Measurements from ENCODE around the gene LIPH. TPM values are rescaled to one million over a fixed set of nuclear protein-coding genes. Genes with fewer than 3 reads are reported as not detected.

LIPH gene
- total and polyA plus RNA-seq, 10 of the 15 experiments (the other 5 are each of a cell fraction or from before 2014, with no cell fraction given) = 2.2 to 11.1 (median 5.4) TPM

DNA sequence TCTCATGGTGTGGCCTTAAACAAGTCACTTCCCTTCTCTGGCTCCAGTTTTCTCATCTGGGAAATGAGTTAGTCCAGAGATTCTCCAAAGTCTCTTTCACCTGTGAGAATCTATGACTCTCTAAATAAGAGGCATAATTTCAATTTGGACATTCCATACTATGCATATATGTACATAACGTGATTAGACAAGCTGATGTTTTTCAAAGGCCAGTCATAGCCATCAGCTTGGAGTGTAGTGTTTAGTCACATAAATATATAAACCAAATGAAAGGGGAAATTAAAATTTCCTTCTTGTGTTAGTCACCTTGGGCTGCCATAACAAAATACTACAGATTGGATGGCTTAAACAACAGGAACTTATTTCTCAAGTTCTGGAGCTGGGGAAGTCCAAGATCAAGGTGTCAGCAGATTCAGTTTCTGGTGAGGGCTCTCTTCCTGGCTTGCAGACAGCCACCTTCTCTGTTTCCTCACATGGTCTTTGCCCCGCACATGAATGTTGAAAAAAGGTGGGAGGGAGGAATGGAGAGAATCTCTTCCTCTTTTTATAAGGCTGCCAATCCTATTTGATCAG is 72.9 kb downstream of the LIPH start:
- in situ Hi-C loops (cut with MboI) (no loop called here), intact Hi-C loops (cut with micrococcal nuclease; ENCODE audit: unreplicated experiment) (no loop called here)
- H3K4me3 ChIP-seq = no peak overlapping the region
- no peak for ATAC-seq
- no peak overlapping the region for H3K9ac ChIP-seq (ENCODE audit: control insufficient read depth, insufficient read depth, low read length)
- POLR2A ChIA-PET = interaction anchor here (0.7 kb wide), 2 partner anchors 13 to 334 kb away, joined by 3 to 4 read pairs; no protein-coding TSS in a partner anchor
- no peaks in the 10 kb centered on the region for H3K79me2 ChIP-seq (ENCODE audit: control insufficient read depth, insufficient read depth, low read length)
- peaks cover 0 to 17% of the 10 kb centered on the region in 2 experiments; a peak in 2 of 4 replicates for H3K36me3 ChIP-seq (ENCODE audit: control insufficient read depth in 2 of 2, insufficient read depth in 2 of 2, low read length in 1 of 2)
- SMC1A ChIA-PET (ENCODE audit: uncharacterized antibody, unreplicated experiment) = interaction anchor here (1.2 kb wide), 1 partner anchor 10 kb away, joined by 4 read pairs; no protein-coding TSS in a partner anchor
- no peak overlapping the region for H3K27ac ChIP-seq (ENCODE audit: control insufficient read depth, insufficient read depth)
- BruUV-seq (replicated peaks) = no TSS peak
- no peaks in the 10 kb centered on the region for H3K4me1 ChIP-seq (ENCODE audit: control insufficient read depth, insufficient read depth, low read length)
- no peaks in the 10 kb centered on the region for H4K20me1 ChIP-seq (ENCODE audit: control insufficient read depth, insufficient read depth)
- no peak for DNase-seq (ENCODE audit: low read depth, low spot score)
- no peaks in the 10 kb centered on the region for H3K27me3 ChIP-seq (replicated peaks in 1 of 2; ENCODE audit: control insufficient read depth in 2 of 2, insufficient read depth in 2 of 2, low read length in 1 of 2)
- CTCF ChIA-PET = interaction anchor here (1.1 kb wide), 1 partner anchor 133 kb away, joined by 3 read pairs; no protein-coding TSS in a partner anchor
- RAD21 ChIA-PET (ENCODE audit: unreplicated experiment) = interaction anchor here (1.3 to 1.6 kb wide), 2 partner anchors 10 to 80 kb away, joined by 3 to 4 read pairs; no protein-coding TSS in a partner anchor
- FAIRE-seq = no peak
- TF ChIP-seq ZZZ3 (IDR thresholded peaks at IDR 0.05; ENCODE audit: control insufficient read depth, insufficient read length, low read depth) = no peak
- no peak for TF ChIP-seq FOS (IDR thresholded peaks at IDR 0.05; ENCODE audit: borderline replicate concordance, extremely low read depth, insufficient read length)
- no peak for TF ChIP-seq ZNF207 (IDR thresholded peaks at IDR 0.05; ENCODE audit: borderline replicate concordance)
- TF ChIP-seq, protein P1, sequence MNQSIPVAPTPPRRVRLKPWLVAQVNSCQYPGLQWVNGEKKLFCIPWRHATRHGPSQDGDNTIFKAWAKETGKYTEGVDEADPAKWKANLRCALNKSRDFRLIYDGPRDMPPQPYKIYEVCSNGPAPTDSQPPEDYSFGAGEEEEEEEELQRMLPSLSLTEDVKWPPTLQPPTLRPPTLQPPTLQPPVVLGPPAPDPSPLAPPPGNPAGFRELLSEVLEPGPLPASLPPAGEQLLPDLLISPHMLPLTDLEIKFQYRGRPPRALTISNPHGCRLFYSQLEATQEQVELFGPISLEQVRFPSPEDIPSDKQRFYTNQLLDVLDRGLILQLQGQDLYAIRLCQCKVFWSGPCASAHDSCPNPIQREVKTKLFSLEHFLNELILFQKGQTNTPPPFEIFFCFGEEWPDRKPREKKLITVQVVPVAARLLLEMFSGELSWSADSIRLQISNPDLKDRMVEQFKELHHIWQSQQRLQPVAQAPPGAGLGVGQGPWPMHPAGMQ (IDR thresholded peaks at IDR 0.05; ENCODE audit: borderline replicate concordance) = no peak
- TF ChIP-seq MTA2 (IDR thresholded peaks at IDR 0.05; ENCODE audit: low read depth) = no peak
- TF ChIP-seq POLR2A (IDR thresholded peaks at IDR 0.05; ENCODE audit: low read depth, low read length) = no peak
- TF ChIP-seq TAF1 (IDR thresholded peaks at IDR 0.05; ENCODE audit: borderline replicate concordance, low read depth, low read length) = no peak
- TF ChIP-seq STAT3 (IDR thresholded peaks at IDR 0.05; ENCODE audit: low read depth, low read length) = no peak
- TF ChIP-seq, protein P2, sequence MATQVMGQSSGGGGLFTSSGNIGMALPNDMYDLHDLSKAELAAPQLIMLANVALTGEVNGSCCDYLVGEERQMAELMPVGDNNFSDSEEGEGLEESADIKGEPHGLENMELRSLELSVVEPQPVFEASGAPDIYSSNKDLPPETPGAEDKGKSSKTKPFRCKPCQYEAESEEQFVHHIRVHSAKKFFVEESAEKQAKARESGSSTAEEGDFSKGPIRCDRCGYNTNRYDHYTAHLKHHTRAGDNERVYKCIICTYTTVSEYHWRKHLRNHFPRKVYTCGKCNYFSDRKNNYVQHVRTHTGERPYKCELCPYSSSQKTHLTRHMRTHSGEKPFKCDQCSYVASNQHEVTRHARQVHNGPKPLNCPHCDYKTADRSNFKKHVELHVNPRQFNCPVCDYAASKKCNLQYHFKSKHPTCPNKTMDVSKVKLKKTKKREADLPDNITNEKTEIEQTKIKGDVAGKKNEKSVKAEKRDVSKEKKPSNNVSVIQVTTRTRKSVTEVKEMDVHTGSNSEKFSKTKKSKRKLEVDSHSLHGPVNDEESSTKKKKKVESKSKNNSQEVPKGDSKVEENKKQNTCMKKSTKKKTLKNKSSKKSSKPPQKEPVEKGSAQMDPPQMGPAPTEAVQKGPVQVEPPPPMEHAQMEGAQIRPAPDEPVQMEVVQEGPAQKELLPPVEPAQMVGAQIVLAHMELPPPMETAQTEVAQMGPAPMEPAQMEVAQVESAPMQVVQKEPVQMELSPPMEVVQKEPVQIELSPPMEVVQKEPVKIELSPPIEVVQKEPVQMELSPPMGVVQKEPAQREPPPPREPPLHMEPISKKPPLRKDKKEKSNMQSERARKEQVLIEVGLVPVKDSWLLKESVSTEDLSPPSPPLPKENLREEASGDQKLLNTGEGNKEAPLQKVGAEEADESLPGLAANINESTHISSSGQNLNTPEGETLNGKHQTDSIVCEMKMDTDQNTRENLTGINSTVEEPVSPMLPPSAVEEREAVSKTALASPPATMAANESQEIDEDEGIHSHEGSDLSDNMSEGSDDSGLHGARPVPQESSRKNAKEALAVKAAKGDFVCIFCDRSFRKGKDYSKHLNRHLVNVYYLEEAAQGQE (IDR thresholded peaks at IDR 0.05; ENCODE audit: low read depth, low read length) = no peak
- TF ChIP-seq EED (IDR thresholded peaks at IDR 0.05; ENCODE audit: low read depth) = no peak
- TF ChIP-seq MEF2B (IDR thresholded peaks at IDR 0.05; ENCODE audit: partially characterized antibody, poor library complexity, severe bottlenecking) = no peak
- TF ChIP-seq, protein P3, sequence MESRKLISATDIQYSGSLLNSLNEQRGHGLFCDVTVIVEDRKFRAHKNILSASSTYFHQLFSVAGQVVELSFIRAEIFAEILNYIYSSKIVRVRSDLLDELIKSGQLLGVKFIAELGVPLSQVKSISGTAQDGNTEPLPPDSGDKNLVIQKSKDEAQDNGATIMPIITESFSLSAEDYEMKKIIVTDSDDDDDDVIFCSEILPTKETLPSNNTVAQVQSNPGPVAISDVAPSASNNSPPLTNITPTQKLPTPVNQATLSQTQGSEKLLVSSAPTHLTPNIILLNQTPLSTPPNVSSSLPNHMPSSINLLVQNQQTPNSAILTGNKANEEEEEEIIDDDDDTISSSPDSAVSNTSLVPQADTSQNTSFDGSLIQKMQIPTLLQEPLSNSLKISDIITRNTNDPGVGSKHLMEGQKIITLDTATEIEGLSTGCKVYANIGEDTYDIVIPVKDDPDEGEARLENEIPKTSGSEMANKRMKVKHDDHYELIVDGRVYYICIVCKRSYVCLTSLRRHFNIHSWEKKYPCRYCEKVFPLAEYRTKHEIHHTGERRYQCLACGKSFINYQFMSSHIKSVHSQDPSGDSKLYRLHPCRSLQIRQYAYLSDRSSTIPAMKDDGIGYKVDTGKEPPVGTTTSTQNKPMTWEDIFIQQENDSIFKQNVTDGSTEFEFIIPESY (IDR thresholded peaks at IDR 0.05) = no peak
- TF ChIP-seq POU2F2 (IDR thresholded peaks at IDR 0.05; ENCODE audit: borderline replicate concordance, low read depth, low read length) = no peak
- TF ChIP-seq EGR1 (IDR thresholded peaks at IDR 0.05; ENCODE audit: borderline replicate concordance in 1 of 2, low read depth in 2 of 2, low read length in 2 of 2) = no peak
- no peak for TF ChIP-seq CHD4 (IDR thresholded peaks at IDR 0.05)
- H3K9me3 ChIP-seq (replicated peaks; ENCODE audit: control insufficient read depth, insufficient read depth, low read length) = peaks cover 3% of the 10 kb centered on the region; the same call in 2 of the 3 replicates
- H3K4me2 ChIP-seq (ENCODE audit: control insufficient read depth, insufficient read depth) = no peak overlapping the region
- H2AFZ ChIP-seq (ENCODE audit: control insufficient read depth, low read depth, low read length) = no peak overlapping the region
- WGBS (ENCODE audit: insufficient coverage, insufficient replicate concordance, low lambda C conversion rate, missing lambda C conversion rate) = 98% methylated on average over 2 of the region's 2 CpGs

All from GM12878 (cell line).